OCI-LY7 (cell line): ENCODE results near the gene ZCCHC2. TPM values are rescaled to one million over a fixed set of nuclear protein-coding genes. Genes with fewer than 3 reads are reported as not detected.

Experiments used
- BruUV-seq: library from RNA; stranded (reverse); fragments of 400-500 nt; replicated peaks from 2 replicates; lab custom pipeline; 2021; lab: Mats Ljungman, UMichigan
- CTCF ChIA-PET: fragments of 300-600 bp; sonication (Branson Sonifier 250); formaldehyde crosslinking; loops from one replicate; lab custom pipeline; 2022; ENCODE audit warnings: antibody characterized with exemption; ENCODE audit not compliant: unreplicated experiment; lab: Charles Lee
- POLR2A ChIA-PET: fragments of 300-600 bp; sonication (Branson Sonifier 250); formaldehyde crosslinking; loops from one replicate; lab custom pipeline; 2022; ENCODE audit warnings: antibody characterized with exemption; lab: Charles Lee
- DNase-seq: peaks from one replicate; pipeline ENCODE4 v3.0.0-alpha.2; 2015; ENCODE audit warnings: low spot score
- H2AFZ ChIP-seq: fragments of 200-600 bp; sonication (generic), shearing (Covaris generic); 2 replicates; pipeline ENCODE4 v1.6.1; 2014; ENCODE audit warnings: mild to moderate bottlenecking, antibody characterized with exemption, low read length, moderate library complexity
- H3K27ac ChIP-seq: fragments of 200-600 bp; sonication (generic); 2 replicates; pipeline ENCODE4 v1.5.1; 2014; ENCODE audit warnings: mixed run types, low read depth, mild to moderate bottlenecking, moderate library complexity, low read length, inconsistent platforms; ENCODE audit not compliant: poor library complexity, severe bottlenecking
- H3K36me3 ChIP-seq: fragments of 200-600 bp; sonication (generic); 2 replicates; pipeline ENCODE4 v1.6.1; 2014; ENCODE audit warnings: mild to moderate bottlenecking, antibody characterized with exemption, low read length, moderate library complexity, mixed read lengths; ENCODE audit not compliant: insufficient read depth
- H3K4me1 ChIP-seq: fragments of 200-600 bp; sonication (generic); 2 replicates; pipeline ENCODE4 v1.5.1; 2014; ENCODE audit warnings: mild to moderate bottlenecking, low read length; ENCODE audit not compliant: insufficient read depth, poor library complexity, severe bottlenecking
- H3K4me2 ChIP-seq: fragments of 200-600 bp; sonication (generic); 2 replicates; pipeline ENCODE4 v1.6.1; 2014; ENCODE audit warnings: mild to moderate bottlenecking, low read length
- H3K4me3 ChIP-seq: fragments of 200-600 bp; sonication (generic); 2 replicates; pipeline ENCODE4 v1.5.1; 2014; ENCODE audit warnings: mild to moderate bottlenecking, low read depth, low read length; ENCODE audit not compliant: poor library complexity, severe bottlenecking
- H3K79me2 ChIP-seq: fragments of 200-600 bp; sonication (generic); 2 replicates; pipeline ENCODE4 v1.6.1; 2016; ENCODE audit warnings: low read depth, mild to moderate bottlenecking, low read length, moderate library complexity, mixed read lengths; ENCODE audit not compliant: insufficient read depth
- H3K9me2 ChIP-seq: fragments of 200-600 bp; sonication (generic); 2 replicates; pipeline ENCODE4 v1.6.1; 2016; ENCODE audit warnings: mild to moderate bottlenecking, low read length, mixed read lengths; ENCODE audit not compliant: insufficient read depth
- H3K9me3 ChIP-seq: fragments of 200-600 bp; sonication (generic); 2 replicates; pipeline ENCODE4 v1.6.1; 2014; ENCODE audit warnings: mild to moderate bottlenecking, mixed run types, low read length, mixed read lengths
- H4K20me1 ChIP-seq: fragments of 200-600 bp; sonication (generic); 2 replicates; pipeline ENCODE4 v1.6.1; 2014; ENCODE audit warnings: mild to moderate bottlenecking, antibody characterized with exemption, low read length, moderate library complexity, mixed read lengths; ENCODE audit not compliant: insufficient read depth
- CTCF ChIP-seq: fragments of 200-600 bp; sonication (generic); conservative IDR thresholded peaks from 2 replicates; pipeline ENCODE4 v1.5.1; 2014; ENCODE audit warnings: mild to moderate bottlenecking, antibody characterized with exemption, low read length, moderate library complexity, mixed read lengths
- EZH2phosphoT487 ChIP-seq: fragments of 200-600 bp; sonication (generic); IDR thresholded peaks from 2 replicates; pipeline ENCODE4 v1.6.1; 2018; ENCODE audit warnings: low read depth, borderline replicate concordance, mild to moderate bottlenecking, mixed run types, antibody characterized with exemption, low read length, moderate library complexity, mixed read lengths
- intact Hi-C: fragments of 100-400 bp; cut with micrococcal nuclease; formaldehyde crosslinking; loops from one replicate; pipeline ENCODE4 v1.10.0; 2022; ENCODE audit not compliant: unreplicated experiment
- total RNA-seq, 2 experiments: library from RNA; depleted of rRNA in 1 of 2; stranded (reverse); fragments of >200 nt in 1 of 2; shearing (Covaris generic) in 1 of 2; gene quantifications; 2 replicates each; pipeline ENCODE4 v1.2.3, GENCODE V29; 2014 to 2022

Gene ZCCHC2
- total RNA-seq, 2 experiments from 2014 or later = 16.9 to 17.5 TPM

GRCh38 chr18:62512532-62512931, 10.3 kb upstream of the ZCCHC2 start:
- Histone ChIP-seq H3K27ac (no peak overlapping the region), H3K9me2 (no peaks in the 10 kb centered on the region), H2AFZ (no peak overlapping the region), H4K20me1 (no peaks in the 10 kb centered on the region), H3K79me2 (no peaks in the 10 kb centered on the region), H3K9me3 (no peaks in the 10 kb centered on the region), H3K36me3 (no peaks in the 10 kb centered on the region; the same call in 1 of the 2 replicates), H3K4me2 (no peak overlapping the region), H3K4me3 (no peak overlapping the region), H3K4me1 (no peaks in the 10 kb centered on the region)
- POLR2A ChIA-PET = no interaction called here
- TF ChIP-seq EZH2phosphoT487 (no peak), CTCF (no peak)
- no TSS peak for BruUV-seq
- intact Hi-C loops = no loop called here
- CTCF ChIA-PET = no interaction called here
- DNase-seq = no peak

- Histone ChIP-seq H3K4me3 (no peak overlapping the region), H3K79me2 (no peaks in the 10 kb centered on the region), H3K36me3 (no peaks in the 10 kb centered on the region; the same call in 1 of the 2 replicates), H3K27ac (no peak overlapping the region), H3K9me3 (no peaks in the 10 kb centered on the region), H3K9me2 (no peaks in the 10 kb centered on the region), H3K4me2 (no peak overlapping the region), H2AFZ (no peak overlapping the region), H4K20me1 (no peaks in the 10 kb centered on the region), H3K4me1 (no peaks in the 10 kb centered on the region)
- intact Hi-C loops = no loop called here
- POLR2A ChIA-PET = interaction anchor here (0.7 kb wide), 1 partner anchor 12 kb away, joined by 3 read pairs; no protein-coding TSS in a partner anchor
- CTCF ChIA-PET = no interaction called here
- no peak for TF ChIP-seq CTCF
- TF ChIP-seq EZH2phosphoT487 = no peak
- BruUV-seq = no TSS peak
- no peak for DNase-seq
Observed at GRCh38 chr18:62512996-62513395, 9.8 kb upstream of the ZCCHC2 start.

GRCh38 chr18:62514570-62514969, 8.3 kb upstream of the ZCCHC2 start:
- POLR2A ChIA-PET = interaction anchor here (0.7 kb wide), 1 partner anchor 131 kb away, joined by 3 read pairs; no protein-coding TSS in a partner anchor
- no TSS peak for BruUV-seq
- Histone ChIP-seq H3K36me3 (no peaks in the 10 kb centered on the region; the same call in 1 of the 2 replicates), H4K20me1 (no peaks in the 10 kb centered on the region), H3K9me3 (no peaks in the 10 kb centered on the region), H3K4me2 (no peak overlapping the region), H3K4me3 (no peak overlapping the region), H3K4me1 (no peaks in the 10 kb centered on the region), H3K9me2 (no peaks in the 10 kb centered on the region), H3K79me2 (no peaks in the 10 kb centered on the region), H2AFZ (no peak overlapping the region), H3K27ac (no peak overlapping the region)
- DNase-seq = no peak
- intact Hi-C loops = no loop called here
- TF ChIP-seq CTCF = no peak
- TF ChIP-seq EZH2phosphoT487 = no peak
- CTCF ChIA-PET = no interaction called here
